ENCODE measurements around the gene STAG1. TPM values are rescaled to one million over a fixed set of nuclear protein-coding genes. Genes with fewer than 3 reads are reported as not detected.

The STAG1 gene
- total RNA-seq, 1 experiment from 2014 or later = 34.6 TPM

GRCh38 chr3:136682740-136683312 is 69.4 kb downstream of the STAG1 start:
- no peak overlapping the region for H3K18ac ChIP-seq (ENCODE audit: insufficient read length, low read depth, low read length)
- no CpG with 5 or more reads among the region's 3 CpGs for WGBS (ENCODE audit: extremely low coverage, insufficient read length, low lambda C conversion rate)
- H2BK20ac ChIP-seq (ENCODE audit: low read depth, low read length, poor library complexity, severe bottlenecking) = no peak overlapping the region
- no peak overlapping the region for H3K23ac ChIP-seq (ENCODE audit: insufficient read length, low read depth, low read length)
- no peak overlapping the region for H4K91ac ChIP-seq (ENCODE audit: insufficient read length, low read depth, low read length)
- H3K56ac ChIP-seq (ENCODE audit: insufficient read length, low read depth, low read length) = no peak overlapping the region
- H2BK5ac ChIP-seq (ENCODE audit: insufficient read length, low read length) = no peak overlapping the region
- no peaks in the 10 kb centered on the region for H3K23me2 ChIP-seq (ENCODE audit: insufficient read length, low read depth, low read length, poor library complexity, severe bottlenecking)
- no peak overlapping the region for H3K4me2 ChIP-seq (ENCODE audit: insufficient read depth, insufficient read length, low read length)
- no peak overlapping the region for H2BK15ac ChIP-seq (ENCODE audit: low read depth, low read length)
- H2AK5ac ChIP-seq (ENCODE audit: insufficient read length, low read length) = no peak overlapping the region
- no peak overlapping the region for H2AFZ ChIP-seq (ENCODE audit: low read length)
- no peaks in the 10 kb centered on the region for H4K20me1 ChIP-seq (ENCODE audit: control insufficient read depth, insufficient read depth, insufficient read length)
- no peak overlapping the region for H3K14ac ChIP-seq (ENCODE audit: insufficient read depth, low read length)
- Mint-ChIP-seq H3K4me3 (no peak overlapping the region), H3K36me3 (ENCODE audit: insufficient read depth in 1 of 3, low read depth in 3 of 3) (peaks cover 0 to 4% (median 3%) of the 10 kb centered on the region in 3 experiments; a peak in 4 of 7 replicates), H3K4me1 (peaks cover 7 to 8% of the 10 kb centered on the region in 2 experiments), H3K27ac (no peak overlapping the region), H3K27me3 (ENCODE audit: low read depth) (no peaks in the 10 kb centered on the region), H3K9me3 (no peaks in the 10 kb centered on the region)
- H3K4me1 ChIP-seq (ENCODE audit: insufficient read depth, low read length) = peaks cover 2% of the 10 kb centered on the region; the same call in 1 of the 2 replicates
- TF ChIP-seq CTCF (conservative IDR thresholded peaks at IDR 0.05) = no peak
- H3K27ac ChIP-seq (ENCODE audit: insufficient read length, low read depth, low read length) = no peak overlapping the region
- H3K27me3 ChIP-seq (ENCODE audit: insufficient read depth, low read length) = no peaks in the 10 kb centered on the region
- no peaks in the 10 kb centered on the region for H3K79me1 ChIP-seq (ENCODE audit: insufficient read depth, low read depth, low read length, poor library complexity, severe bottlenecking)
- H3T11ph ChIP-seq (ENCODE audit: low read length) = no peak overlapping the region
- H3K4ac ChIP-seq (ENCODE audit: low read depth, low read length) = no peak overlapping the region
- H3K9me3 ChIP-seq (ENCODE audit: control insufficient read depth, low read depth, low read length) = no peaks in the 10 kb centered on the region
- no peak for DNase-seq
- H4K5ac ChIP-seq (ENCODE audit: insufficient read length, low read depth, low read length) = no peak overlapping the region
- H3K79me2 ChIP-seq (ENCODE audit: insufficient read depth, low read length) = no peaks in the 10 kb centered on the region; the same call in 1 of the 2 replicates
- H4K8ac ChIP-seq (replicated peaks; ENCODE audit: insufficient read length, low read depth, low read length) = no peak overlapping the region
- no peak overlapping the region for H3K9ac ChIP-seq (ENCODE audit: extremely low read depth, insufficient read length, low read length)
- H2BK12ac ChIP-seq (ENCODE audit: insufficient read length, low read depth, low read length) = no peak overlapping the region
- no peak overlapping the region for H2BK120ac ChIP-seq (ENCODE audit: low read depth, low read length, poor library complexity, severe bottlenecking)

Data from H9 (cell line).